ENCODE data around the gene RBPJ. TPM values are rescaled to one million over a fixed set of nuclear protein-coding genes. Genes with fewer than 3 reads are reported as not detected.

The RBPJ gene
- total RNA-seq, 4 donors from 2014 or later: 94.1 to 129 (median 113) TPM

- DNase-seq (ENCODE audit: low spot score) (no peak), ATAC-seq (ENCODE audit: low FRiP score) (no peak)
- no peak for TF ChIP-seq CTCF (IDR thresholded peaks at IDR 0.05)
These were observed 40.5 kb downstream of the RBPJ start for GRCh38 chr4:26361297-26361696.

GRCh38 chr4:26362745-26363439 lies 42.1 kb downstream of the RBPJ start:
- no peak for ATAC-seq (ENCODE audit: low FRiP score)
- no peak for DNase-seq (ENCODE audit: low spot score)
- TF ChIP-seq CTCF (IDR thresholded peaks at IDR 0.05): no peak

GRCh38 chr4:26365537-26366150 lies 44.8 kb downstream of the RBPJ start:
- TF ChIP-seq CTCF (IDR thresholded peaks at IDR 0.05): no peak
- ATAC-seq (ENCODE audit: low FRiP score) (no peak), DNase-seq (ENCODE audit: low spot score) (no peak)

GRCh38 chr4:26367811-26368210 lies 47.0 kb downstream of the RBPJ start:
- TF ChIP-seq CTCF (IDR thresholded peaks at IDR 0.05): no peak
- ATAC-seq (ENCODE audit: low FRiP score): no peak

GRCh38 chr4:26368685-26369084 lies 47.9 kb downstream of the RBPJ start:
- no peak for ATAC-seq (ENCODE audit: low FRiP score)
- TF ChIP-seq CTCF (IDR thresholded peaks at IDR 0.05): no peak
- DNase-seq (ENCODE audit: low spot score): no peak

More at GRCh38 chr4:26367811-26368210, 47.0 kb downstream of the RBPJ start:
- no peak for DNase-seq (ENCODE audit: low spot score)

- no peak for DNase-seq (ENCODE audit: low spot score)
- no peak for TF ChIP-seq CTCF (IDR thresholded peaks at IDR 0.05)
- no peak for ATAC-seq (ENCODE audit: low FRiP score)
These were observed 48.3 kb downstream of the RBPJ start for GRCh38 chr4:26369132-26369531.

- ATAC-seq (ENCODE audit: low FRiP score) (no peak), DNase-seq (ENCODE audit: low spot score) (no peak)
- TF ChIP-seq CTCF (IDR thresholded peaks at IDR 0.05): no peak
These were observed 48.8 kb downstream of the RBPJ start for GRCh38 chr4:26369581-26369980.
